Cardiac fibroblast (primary cell): ENCODE measurements around the gene KRT4.

Experiments used
- DNase-seq, 2 donors: peaks; one replicate each; pipeline versions ENCODE4 v3.0.0 to v3.0.0-alpha.2; 2010; ENCODE audit warnings: low read depth in 2 of 2
- H3K4me3 ChIP-seq, 2 donors: replicated peaks in 1 of 2; 1 replicate in 1 of 2; 2 replicates in 1 of 2; pipeline ENCODE4 v1.5.1; 2011; ENCODE audit warnings: low read depth in 2 of 2, low read length in 2 of 2, mild to moderate bottlenecking in 2 of 2, moderate library complexity in 1 of 2
- TF ChIP-seq, protein P1 (sequence below): IDR thresholded peaks from one replicate; pipeline ENCODE4 v1.5.1; 2011; ENCODE audit warnings: low read depth, mild to moderate bottlenecking, low read length, inconsistent platforms

KRT4 gene

GRCh38 chr12:52791271-52792184 lies 22.4 kb downstream of the KRT4 start:
- H3K4me3 ChIP-seq, result no peak overlapping the region
- TF ChIP-seq, protein P1, sequence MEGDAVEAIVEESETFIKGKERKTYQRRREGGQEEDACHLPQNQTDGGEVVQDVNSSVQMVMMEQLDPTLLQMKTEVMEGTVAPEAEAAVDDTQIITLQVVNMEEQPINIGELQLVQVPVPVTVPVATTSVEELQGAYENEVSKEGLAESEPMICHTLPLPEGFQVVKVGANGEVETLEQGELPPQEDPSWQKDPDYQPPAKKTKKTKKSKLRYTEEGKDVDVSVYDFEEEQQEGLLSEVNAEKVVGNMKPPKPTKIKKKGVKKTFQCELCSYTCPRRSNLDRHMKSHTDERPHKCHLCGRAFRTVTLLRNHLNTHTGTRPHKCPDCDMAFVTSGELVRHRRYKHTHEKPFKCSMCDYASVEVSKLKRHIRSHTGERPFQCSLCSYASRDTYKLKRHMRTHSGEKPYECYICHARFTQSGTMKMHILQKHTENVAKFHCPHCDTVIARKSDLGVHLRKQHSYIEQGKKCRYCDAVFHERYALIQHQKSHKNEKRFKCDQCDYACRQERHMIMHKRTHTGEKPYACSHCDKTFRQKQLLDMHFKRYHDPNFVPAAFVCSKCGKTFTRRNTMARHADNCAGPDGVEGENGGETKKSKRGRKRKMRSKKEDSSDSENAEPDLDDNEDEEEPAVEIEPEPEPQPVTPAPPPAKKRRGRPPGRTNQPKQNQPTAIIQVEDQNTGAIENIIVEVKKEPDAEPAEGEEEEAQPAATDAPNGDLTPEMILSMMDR, result no peak
- DNase-seq, result no peak

GRCh38 chr12:52790427-52791270 lies 23.3 kb downstream of the KRT4 start:
- TF ChIP-seq, protein P1, result no peak
- peak in 1 of 2 donors; percentile 5 for DNase-seq
- H3K4me3 ChIP-seq, result no peak overlapping the region

DNA sequence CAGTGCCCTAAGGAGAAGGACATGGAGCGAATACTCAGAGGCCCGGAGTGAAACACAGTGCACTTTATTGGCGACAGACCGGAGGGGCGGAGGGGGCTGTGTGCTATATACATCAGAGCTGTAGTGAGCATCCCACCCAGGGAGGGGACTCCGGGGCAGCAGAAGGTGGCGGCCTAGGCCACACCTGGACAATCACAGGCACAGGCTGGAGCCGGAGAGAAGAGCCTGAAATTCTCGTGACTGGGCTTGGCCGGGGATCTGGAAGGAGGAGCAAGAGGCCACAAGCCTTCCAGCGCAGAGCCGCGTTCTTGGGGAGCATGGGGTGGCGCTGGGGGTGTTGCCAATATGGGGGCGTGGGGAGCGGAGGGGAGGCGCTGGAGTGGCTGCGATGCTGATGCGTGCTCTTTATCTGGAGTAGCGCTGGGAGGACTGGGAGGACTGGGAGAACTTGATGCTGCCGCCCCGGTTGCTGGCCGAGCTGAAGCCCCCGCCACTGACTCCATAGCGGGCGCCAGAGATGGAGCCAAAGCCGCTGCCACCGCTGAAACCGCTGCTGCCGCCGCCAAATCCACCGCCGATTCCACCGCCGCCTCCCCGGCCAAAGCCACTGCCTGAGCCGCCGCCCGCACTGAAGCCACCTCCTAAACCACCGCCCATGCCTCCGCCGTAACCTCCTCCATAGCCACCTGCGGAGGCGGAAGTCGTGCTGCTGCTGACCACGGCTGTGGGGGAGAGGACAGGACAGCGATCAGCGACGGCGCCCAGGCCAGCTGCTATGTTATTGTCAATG lies 24.1 kb downstream of the KRT4 start:
- TF ChIP-seq, protein P1, result no peak
- DNase-seq, result no peak
- H3K4me3 ChIP-seq, result no peak overlapping the region

DNA sequence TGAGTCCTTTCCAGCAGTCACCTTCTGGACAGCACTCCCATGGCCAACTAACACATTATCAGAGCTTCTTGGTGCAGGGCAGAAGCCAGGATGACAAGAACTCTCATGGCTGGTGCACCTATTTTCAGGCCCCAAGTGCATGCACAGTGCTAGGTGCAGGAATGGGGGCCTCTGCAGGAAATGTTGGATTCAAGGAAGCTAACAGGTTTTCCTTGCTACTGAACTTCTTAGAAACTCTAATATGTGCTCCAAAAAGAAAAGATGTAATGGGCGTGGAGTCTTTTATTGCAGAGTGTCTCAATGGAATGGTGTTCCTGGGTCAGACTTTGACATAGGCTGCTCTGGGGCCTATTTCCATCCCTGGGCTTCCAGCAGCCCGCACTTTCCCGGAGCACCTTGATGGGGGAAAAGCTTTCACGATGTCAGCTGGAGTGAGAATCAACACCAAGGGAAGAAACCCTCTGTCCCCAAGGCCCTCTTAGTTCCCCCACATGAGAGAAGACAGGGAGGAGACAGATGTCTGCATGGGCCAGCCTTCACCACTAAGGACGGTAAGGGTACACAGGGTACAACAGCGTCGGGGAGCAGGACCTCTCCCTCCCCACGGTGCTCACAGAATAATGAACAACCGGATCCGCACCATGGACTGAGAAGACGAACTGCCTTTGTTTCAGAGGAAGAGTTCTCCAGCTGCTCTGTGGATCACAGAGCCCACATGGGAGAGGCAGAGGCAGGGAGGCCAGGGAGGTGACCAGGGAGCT lies 24.9 kb downstream of the KRT4 start:
- H3K4me3 ChIP-seq, result no peak overlapping the region
- no peak for DNase-seq
- TF ChIP-seq, protein P1, result no peak

GRCh38 chr12:52788192-52788875 lies 25.6 kb downstream of the KRT4 start:
- H3K4me3 ChIP-seq, result no peak overlapping the region
- TF ChIP-seq, protein P1, result no peak
- no peak for DNase-seq
